PC-3 (cell line): Measurements from ENCODE around the gene IL12RB1.

Experiments
- EZH2 ChIP-seq: fragments of 300-600 bp; sonication (generic); IDR thresholded peaks from one replicate; pipeline ENCODE4 v1.6.1; 2017; ENCODE audit warnings: antibody characterized with exemption, mild to moderate bottlenecking, low read length; ENCODE audit not compliant: unreplicated experiment
- EZH2phosphoT487 ChIP-seq: fragments of 300-600 bp; sonication (generic); IDR thresholded peaks from 2 replicates; pipeline ENCODE4 v1.6.1; 2018; ENCODE audit warnings: mild to moderate bottlenecking, antibody characterized with exemption, low read length, borderline replicate concordance
- TF ChIP-seq, protein P1 (sequence below): fragments of 300-600 bp; sonication (generic); conservative IDR thresholded peaks from 2 replicates; pipeline ENCODE4 v1.5.1; 2017; ENCODE audit warnings: antibody characterized with exemption, low read depth, mild to moderate bottlenecking, low read length

DNA sequence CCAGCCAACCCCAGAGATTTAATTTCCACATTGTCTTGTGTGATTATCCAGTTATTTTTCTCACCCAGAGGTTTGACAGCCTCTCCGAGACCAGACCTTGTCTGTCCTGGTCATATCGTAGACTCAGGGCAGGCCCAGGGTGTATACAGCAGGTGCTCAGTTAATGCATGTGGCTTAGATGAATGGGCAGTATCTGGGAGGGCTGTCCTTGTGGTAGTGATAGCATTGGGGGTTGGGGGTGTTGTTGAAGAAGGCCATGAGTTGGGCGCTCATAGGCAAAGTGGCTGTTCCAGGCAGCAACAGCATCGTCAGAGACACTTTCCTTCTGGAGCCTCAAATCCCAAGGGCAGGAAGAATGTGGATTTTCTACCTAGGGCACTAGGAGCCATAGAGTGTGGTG is 27.7 kb upstream of the IL12RB1 start:
- TF ChIP-seq, protein P1, sequence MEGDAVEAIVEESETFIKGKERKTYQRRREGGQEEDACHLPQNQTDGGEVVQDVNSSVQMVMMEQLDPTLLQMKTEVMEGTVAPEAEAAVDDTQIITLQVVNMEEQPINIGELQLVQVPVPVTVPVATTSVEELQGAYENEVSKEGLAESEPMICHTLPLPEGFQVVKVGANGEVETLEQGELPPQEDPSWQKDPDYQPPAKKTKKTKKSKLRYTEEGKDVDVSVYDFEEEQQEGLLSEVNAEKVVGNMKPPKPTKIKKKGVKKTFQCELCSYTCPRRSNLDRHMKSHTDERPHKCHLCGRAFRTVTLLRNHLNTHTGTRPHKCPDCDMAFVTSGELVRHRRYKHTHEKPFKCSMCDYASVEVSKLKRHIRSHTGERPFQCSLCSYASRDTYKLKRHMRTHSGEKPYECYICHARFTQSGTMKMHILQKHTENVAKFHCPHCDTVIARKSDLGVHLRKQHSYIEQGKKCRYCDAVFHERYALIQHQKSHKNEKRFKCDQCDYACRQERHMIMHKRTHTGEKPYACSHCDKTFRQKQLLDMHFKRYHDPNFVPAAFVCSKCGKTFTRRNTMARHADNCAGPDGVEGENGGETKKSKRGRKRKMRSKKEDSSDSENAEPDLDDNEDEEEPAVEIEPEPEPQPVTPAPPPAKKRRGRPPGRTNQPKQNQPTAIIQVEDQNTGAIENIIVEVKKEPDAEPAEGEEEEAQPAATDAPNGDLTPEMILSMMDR: no peak
- TF ChIP-seq EZH2 (no peak), EZH2phosphoT487 (no peak)
